ENCODE data around the gene FOXR1.
A peak's percentile ranks its signal among the peaks of the same experiment; 100 is the strongest.
"Not testable (repeated sequence)": the region's sequence is repeated elsewhere in the genome, so short reads cannot be mapped to it uniquely, and the experiment has no call there.

FOXR1 gene

GRCh38 chr11:118980191-118980881, 8.8 kb downstream of the FOXR1 start:
- peak in 1 of 2 experiments; percentile 45 for DNase-seq (ENCODE audit: low read depth in 1 of 2, low spot score in 1 of 2)
- H3K27ac ChIP-seq (replicated peaks): no peak overlapping the region
- H3K4me3 ChIP-seq (replicated peaks; ENCODE audit: insufficient read depth, low read length): no peak overlapping the region
- no peak for TF ChIP-seq POLR2AphosphoS5 (IDR thresholded peaks at IDR 0.05; ENCODE audit: low read depth)
- peak; percentile 88 for TF ChIP-seq SPI1 (IDR thresholded peaks at IDR 0.05; ENCODE audit: borderline replicate concordance, low read depth)
- no peak for TF ChIP-seq GABPA (IDR thresholded peaks at IDR 0.05; ENCODE audit: low read depth)
- no peak for TF ChIP-seq REST (IDR thresholded peaks at IDR 0.05; ENCODE audit: insufficient replicate concordance, low read depth)
- TF ChIP-seq CTCF (IDR thresholded peaks at IDR 0.05; ENCODE audit: insufficient read depth, low read length): no peak
- H3K27me3 ChIP-seq (ENCODE audit: insufficient read depth, poor library complexity, severe bottlenecking): no peaks in the 10 kb centered on the region

GRCh38 chr11:118984337-118984736, 12.8 kb downstream of the FOXR1 start:
- DNase-seq (ENCODE audit: low read depth in 1 of 2, low spot score in 1 of 2); H3K27me3 ChIP-seq (ENCODE audit: insufficient read depth, poor library complexity, severe bottlenecking); H3K4me3 ChIP-seq (replicated peaks; ENCODE audit: insufficient read depth, low read length); H3K27ac ChIP-seq (replicated peaks): not testable (repeated sequence)

GRCh38 chr11:118984825-118985224, 13.3 kb downstream of the FOXR1 start:
- DNase-seq (ENCODE audit: low read depth in 1 of 2, low spot score in 1 of 2): no peak
- no peak overlapping the region for H3K4me3 ChIP-seq (replicated peaks; ENCODE audit: insufficient read depth, low read length)
- TF ChIP-seq POLR2AphosphoS5 (IDR thresholded peaks at IDR 0.05; ENCODE audit: low read depth): no peak
- TF ChIP-seq CTCF (IDR thresholded peaks at IDR 0.05; ENCODE audit: insufficient read depth, low read length): no peak
- no peak for TF ChIP-seq GABPA (IDR thresholded peaks at IDR 0.05; ENCODE audit: low read depth)
- TF ChIP-seq SPI1 (IDR thresholded peaks at IDR 0.05; ENCODE audit: borderline replicate concordance, low read depth): no peak
- no peak for TF ChIP-seq REST (IDR thresholded peaks at IDR 0.05; ENCODE audit: insufficient replicate concordance, low read depth)
- no peak overlapping the region for H3K27ac ChIP-seq (replicated peaks)
- H3K27me3 ChIP-seq (ENCODE audit: insufficient read depth, poor library complexity, severe bottlenecking): no peaks in the 10 kb centered on the region

GRCh38 chr11:118988280-118988679, 16.7 kb downstream of the FOXR1 start:
- TF ChIP-seq GABPA (IDR thresholded peaks at IDR 0.05; ENCODE audit: low read depth) (no peak), CTCF (IDR thresholded peaks at IDR 0.05; ENCODE audit: insufficient read depth, low read length) (no peak), REST (IDR thresholded peaks at IDR 0.05; ENCODE audit: insufficient replicate concordance, low read depth) (no peak), SPI1 (IDR thresholded peaks at IDR 0.05; ENCODE audit: borderline replicate concordance, low read depth) (no peak), POLR2AphosphoS5 (IDR thresholded peaks at IDR 0.05; ENCODE audit: low read depth) (no peak)
- no peak for DNase-seq (ENCODE audit: low read depth in 1 of 2, low spot score in 1 of 2)

GRCh38 chr11:118991486-118992038, 20.0 kb downstream of the FOXR1 start:
- H3K27me3 ChIP-seq (ENCODE audit: insufficient read depth, poor library complexity, severe bottlenecking); DNase-seq (ENCODE audit: low read depth in 1 of 2, low spot score in 1 of 2); H3K4me3 ChIP-seq (replicated peaks; ENCODE audit: insufficient read depth, low read length); H3K27ac ChIP-seq (replicated peaks): not testable (repeated sequence)

More at GRCh38 chr11:118988280-118988679, 16.7 kb downstream of the FOXR1 start:
- Histone ChIP-seq H3K27me3 (ENCODE audit: insufficient read depth, poor library complexity, severe bottlenecking) (no peaks in the 10 kb centered on the region), H3K27ac (replicated peaks) (no peak overlapping the region), H3K4me3 (replicated peaks; ENCODE audit: insufficient read depth, low read length) (no peak overlapping the region)

Measured in HL-60 (cell line).